Sciatic nerve (tissue), 2 donors: ENCODE measurements around the gene KRTAP13-2. TPM values are rescaled to one million over a fixed set of nuclear protein-coding genes. Genes with fewer than 3 reads are reported as not detected.

ENCODE experiments used
- ATAC-seq: fragments of 200-7000 bp; cut with Tn5 transposase; one replicate; pipeline ENCODE4 v1.9.1; 2020; ENCODE audit warnings: mild to moderate bottlenecking, moderate library complexity
- DNase-seq: peaks from one replicate; pipeline ENCODE4 v3.0.0-alpha.2; 2020; ENCODE audit warnings: low spot score
- intact Hi-C: fragments of 100-400 bp; cut with DNase I; formaldehyde crosslinking; loops from one replicate; pipeline ENCODE4 v1.14.2; 2022
- total RNA-seq: library from RNA; stranded (reverse); fragmentation: NEBNext Ultra II Directional; extraction: Animal tissue kit (Norgen Biotek cat#: 25700); gene quantifications from one replicate; pipeline ENCODE4 v1.2.1, GENCODE V29; 2021
- donor health status: DM: no; HTN: no; CAD: no.
- donor health status: DM: no; HTN: no; CAD: no.

KRTAP13-2 gene, protein sequence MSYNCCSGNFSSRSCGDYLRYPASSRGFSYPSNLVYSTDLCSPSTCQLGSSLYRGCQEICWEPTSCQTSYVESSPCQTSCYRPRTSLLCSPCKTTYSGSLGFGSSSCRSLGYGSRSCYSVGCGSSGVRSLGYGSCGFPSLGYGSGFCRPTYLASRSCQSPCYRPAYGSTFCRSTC
- not detected for total RNA-seq

DNA sequence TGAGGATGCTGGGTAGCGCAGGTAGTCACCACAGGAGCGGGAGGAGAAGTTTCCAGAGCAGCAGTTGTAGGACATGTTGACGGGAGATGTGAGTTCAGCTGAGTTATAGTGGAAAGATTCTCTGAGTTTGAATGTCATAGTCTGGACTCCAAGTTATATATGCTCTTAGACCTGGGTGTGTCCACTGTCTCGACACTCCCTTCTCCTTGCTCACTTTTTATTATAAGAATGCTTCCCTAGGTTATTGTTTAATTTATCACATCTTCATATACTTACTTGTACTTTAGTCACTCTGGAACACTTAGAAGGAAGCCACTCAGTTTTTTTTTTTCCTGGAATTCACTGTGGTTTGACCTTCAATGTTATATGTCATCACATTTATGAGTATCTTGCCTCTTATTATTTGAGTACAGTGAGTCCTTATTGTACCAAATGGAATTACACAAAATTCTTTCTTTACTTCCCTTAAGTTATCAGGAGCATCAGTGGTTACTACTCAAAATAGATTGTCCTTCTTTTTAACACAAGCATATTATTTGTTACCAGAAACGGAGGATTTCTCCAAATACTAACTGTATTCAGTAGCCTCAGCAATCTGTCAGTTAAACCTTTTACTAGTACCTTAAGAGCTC is at the start of gene KRTAP13-2:
TSS of gene KRTAP13-2 (minus strand) at position 133 of the 632 bp plus-strand sequence. CDS start at position 75, 58 bp downstream.
- ATAC-seq: no peak
- DNase-seq: no peak
- intact Hi-C loops: no loop called here

DNA sequence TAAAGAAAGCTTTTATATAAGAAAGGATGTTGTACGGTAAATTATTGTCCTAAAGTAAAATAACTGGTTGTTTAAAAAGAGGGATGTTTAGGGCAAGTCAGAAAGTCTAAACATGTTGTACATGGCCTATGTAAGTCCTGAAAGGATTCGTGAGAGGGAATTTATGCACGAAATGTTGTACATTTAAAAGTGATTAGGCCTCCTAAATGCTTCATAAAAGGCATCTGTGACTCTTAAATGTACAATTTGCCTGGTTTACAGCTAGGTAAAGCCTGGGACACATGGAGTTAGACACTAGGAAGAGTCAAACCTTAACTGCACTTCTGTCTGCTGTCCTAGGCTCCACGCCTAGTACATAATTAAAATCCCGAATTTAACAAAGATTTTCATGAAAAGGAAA is 43.9 kb upstream of the KRTAP13-2 start:
- ATAC-seq (no peak), DNase-seq (no peak)
- intact Hi-C loops: no loop called here

DNA sequence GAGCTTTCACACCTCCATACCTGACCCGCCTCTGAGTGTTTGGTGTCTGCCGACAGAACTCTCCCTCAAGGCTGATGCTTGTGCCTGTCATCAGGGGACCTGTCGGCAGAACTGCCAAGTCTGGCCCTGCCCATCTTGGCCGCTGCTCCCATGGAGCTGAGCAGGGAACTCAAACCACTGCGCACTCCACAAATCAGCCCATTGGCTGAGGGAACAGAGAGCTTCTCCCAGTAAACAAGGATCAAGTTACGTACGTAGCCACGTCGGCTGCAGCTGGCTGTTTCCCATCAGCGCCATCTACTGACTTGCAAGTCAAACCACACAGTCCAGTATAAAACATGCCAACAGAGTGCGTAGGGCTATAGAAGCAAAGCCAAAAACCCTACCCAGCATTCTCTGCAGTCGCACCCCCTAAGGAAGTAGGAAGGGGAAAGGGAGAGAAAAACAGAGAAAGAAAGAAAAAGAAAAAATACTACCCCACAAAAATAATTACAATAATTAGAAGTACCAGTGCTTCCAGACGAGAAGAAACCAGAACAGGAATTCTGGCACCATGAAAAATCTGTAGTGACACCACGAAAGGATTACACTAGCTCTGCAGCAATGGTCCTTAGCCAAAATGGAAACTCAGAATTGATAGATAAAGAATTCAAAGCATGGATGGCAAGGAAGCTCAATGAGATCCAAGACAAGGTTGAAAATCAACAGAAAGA is 36.9 kb upstream of the KRTAP13-2 start:
- peak; percentile 46 for ATAC-seq
- no peak for DNase-seq
- intact Hi-C loops: no loop called here

DNA sequence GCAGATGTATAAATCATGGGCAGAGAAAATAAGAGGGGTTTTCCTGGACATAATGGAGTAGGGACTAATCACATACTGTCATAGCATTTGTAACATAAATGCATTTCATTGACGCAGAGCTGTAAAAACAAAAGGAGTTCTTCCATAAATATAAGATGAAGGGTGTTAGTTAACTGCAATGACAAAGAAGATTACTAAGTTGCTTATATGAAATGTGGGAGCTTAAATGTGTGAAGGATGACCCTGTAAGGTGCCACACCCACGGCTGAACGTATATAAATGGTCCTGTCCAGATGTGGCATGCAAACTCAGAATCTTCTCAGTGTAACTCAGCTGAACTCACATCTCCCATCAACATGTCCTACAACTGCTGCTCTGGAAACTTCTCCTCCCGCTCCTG is 23.7 kb upstream of the KRTAP13-2 start, which contains the start of gene KRTAP13-1:
TSS of gene KRTAP13-1 (plus strand) at position 301 of the 400 bp plus-strand sequence. CDS start at position 357, 56 bp downstream.
- DNase-seq (no peak), ATAC-seq (no peak)
- intact Hi-C loops: no loop called here

DNA sequence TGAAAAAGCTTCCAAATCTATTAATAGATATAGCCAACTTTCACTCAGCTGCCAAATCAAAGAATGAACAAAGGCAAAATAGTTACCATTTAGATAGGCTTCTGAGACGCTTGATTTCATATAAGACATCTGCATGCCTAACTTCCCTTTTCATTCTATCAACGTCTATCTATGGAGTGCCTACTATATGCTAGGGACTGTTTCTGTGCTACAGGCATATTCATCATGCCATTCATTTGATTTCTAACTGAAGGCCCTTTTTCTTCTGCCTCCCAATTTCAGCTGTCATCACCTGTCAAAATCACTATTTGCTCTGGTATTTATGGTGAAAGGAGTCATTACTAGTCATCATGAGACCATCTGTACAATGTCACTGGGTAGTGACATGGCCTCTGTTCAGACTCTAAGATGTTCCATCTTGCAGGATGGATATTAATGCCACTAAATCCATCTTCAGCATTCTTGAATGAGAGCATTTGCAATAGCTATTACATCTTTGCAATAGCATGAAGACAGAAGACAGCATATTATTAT is 19.5 kb upstream of the KRTAP13-2 start:
- no peak for DNase-seq
- intact Hi-C loops: no loop called here
- ATAC-seq: no peak

DNA sequence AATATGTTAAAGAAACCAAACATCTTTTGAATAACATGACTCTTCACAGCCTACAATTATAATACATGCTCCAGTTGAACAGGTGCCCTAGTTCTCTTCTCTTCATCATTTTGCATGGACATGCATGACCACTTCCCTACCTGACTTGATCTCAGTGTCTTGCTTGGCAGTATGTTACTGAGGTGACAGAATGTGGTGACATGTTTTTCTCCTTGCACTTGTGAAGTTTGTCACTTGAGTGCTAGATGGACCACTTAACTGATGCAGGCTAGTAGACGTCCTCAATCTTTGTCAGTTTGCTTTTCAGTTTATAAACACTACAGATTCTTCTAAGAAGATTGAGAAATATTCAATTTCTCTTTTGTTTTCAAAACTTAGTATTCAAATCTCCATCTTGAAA is 10.1 kb upstream of the KRTAP13-2 start:
- no peak for DNase-seq
- intact Hi-C loops: no loop called here
- ATAC-seq: no peak

DNA sequence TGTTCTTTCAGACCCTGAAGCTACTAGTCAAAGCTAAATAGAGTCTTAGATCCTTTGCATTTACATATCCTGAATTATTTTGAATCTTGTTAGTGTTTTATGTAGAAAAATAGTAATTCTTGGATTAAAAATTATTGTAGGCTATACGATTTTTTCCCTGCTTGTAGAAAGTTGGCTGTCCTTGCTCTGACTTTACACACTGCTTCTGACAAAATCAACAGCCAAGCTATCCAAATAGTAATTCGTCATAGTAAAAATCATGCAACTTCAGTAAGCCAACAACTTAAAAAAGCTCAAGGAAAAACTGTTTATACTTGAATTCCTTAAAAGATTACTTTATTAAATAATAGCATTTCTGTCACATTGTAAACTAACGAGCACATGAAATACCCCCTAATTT is 16.2 kb downstream of the KRTAP13-2 start:
- intact Hi-C loops: no loop called here
- ATAC-seq (no peak), DNase-seq (no peak)

DNA sequence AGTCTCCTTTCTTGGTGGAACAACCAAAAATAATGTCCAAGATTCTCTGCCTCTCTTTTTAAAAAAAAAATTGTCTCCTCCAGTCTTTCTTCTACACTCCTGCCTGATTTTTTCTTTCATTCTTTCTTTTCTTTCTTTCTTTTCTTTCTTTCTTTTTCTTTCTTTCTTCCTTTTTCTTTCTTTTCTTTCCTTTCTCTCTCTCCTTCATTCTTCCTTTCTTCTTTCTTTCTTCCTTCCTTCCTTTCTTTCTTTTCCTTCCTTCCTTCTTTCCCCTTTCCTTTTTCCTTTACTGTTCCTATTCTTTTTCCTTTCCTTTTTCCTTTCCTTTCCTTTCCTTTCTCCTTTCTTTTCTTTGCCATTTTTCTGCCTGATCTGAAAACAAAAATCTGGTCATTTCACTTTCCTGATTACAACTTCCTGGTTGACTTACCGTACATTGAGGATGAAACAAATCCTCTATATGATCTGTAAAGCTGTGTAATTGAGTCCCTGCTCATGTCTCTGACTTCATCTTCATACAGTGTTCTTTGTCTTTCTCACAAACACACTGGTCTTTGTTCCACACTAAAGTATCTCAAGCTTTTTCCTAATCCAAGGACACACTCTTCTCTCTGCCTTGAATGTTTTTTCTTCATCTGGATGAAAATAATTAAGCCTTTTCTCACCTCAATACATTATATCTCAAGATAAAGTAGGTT is 17.6 kb downstream of the KRTAP13-2 start:
- intact Hi-C loops: no loop called here
- ATAC-seq (no peak), DNase-seq (no peak)

DNA sequence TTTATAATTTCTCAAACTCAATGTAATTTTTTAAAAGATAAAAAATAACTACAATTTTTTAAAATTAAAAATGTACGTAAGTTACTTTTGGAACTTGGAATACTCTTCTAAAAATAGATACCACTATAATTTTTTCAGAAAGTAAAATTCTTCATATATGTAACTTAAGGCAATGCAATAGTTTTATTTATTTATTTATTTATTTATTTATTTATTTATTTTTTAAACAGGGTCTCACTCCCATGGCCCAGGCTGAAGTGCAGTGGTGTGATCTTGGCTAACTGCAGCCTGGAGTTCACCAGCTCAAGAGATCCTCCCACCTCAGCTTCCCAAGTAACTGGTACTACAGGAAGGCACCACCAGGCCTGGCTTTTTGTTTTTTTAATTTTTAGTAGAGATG is 20.5 kb downstream of the KRTAP13-2 start:
- intact Hi-C loops: no loop called here
- DNase-seq (no peak), ATAC-seq (no peak)

DNA sequence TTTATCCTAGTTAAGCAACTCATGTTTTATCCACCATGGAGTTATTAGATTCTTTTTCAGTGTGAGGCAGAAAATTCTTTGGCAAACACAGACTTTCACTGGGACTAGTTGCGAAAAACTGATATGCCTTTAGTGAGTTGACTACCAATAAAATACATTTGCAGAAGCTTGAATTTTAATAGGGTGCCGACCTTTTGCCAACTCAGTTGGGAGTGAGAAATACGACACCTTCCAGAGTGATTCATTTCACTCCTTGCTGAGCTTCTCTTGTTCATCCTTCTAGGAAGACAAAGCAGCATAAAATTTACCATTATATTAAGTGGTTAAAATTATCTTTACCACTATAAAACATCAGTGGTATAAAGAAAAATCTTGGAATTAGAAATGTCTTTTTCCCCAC is 22.5 kb downstream of the KRTAP13-2 start:
- ATAC-seq (peak; percentile 48), DNase-seq (no peak)
- intact Hi-C loops: no loop called here

DNA sequence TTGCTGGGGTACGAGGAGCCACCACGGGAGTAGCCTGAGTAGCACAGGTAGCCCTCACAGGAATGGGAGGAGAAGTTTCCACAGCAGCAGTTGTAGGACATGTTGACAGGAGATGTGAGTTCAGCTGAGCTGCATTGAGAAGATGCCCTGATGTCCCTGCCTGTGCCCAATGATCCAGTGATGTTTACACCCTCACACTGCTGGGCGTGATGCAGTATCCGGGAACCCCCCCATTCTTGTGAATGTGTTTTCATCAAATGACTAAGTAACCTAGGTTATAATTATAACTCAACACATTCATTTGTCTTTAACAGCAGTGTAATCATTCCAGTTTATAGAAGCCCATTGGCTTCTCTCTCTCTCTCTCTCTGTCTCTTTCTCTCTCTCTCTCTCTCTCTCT is 23.6 kb downstream of the KRTAP13-2 start, which contains the start of gene KRTAP23-1:
TSS of gene KRTAP23-1 (minus strand) at position 101 of the 400 bp plus-strand sequence. CDS start at position 101, 0 bp downstream.
- ATAC-seq (no peak), DNase-seq (no peak)
- intact Hi-C loops: no loop called here

DNA sequence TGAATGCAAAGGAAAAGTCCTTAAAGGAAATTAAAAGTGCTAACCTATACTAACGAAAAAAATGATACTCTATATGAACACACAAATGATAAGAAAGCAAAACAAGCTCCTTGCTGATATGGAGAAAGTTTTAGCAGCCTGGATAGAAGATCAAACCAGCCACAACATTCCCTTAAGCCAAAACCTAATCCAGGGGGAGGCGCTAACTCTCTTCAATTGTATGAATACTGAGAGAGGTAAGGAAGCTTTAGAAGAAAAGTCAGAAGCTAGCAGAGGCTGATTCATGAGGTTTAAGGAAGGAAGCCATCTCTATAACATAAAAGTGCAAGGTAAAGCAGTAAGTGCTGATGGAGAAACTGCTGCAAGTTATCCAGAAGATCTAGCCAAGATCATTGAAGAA is 27.1 kb downstream of the KRTAP13-2 start:
- intact Hi-C loops: no loop called here
- ATAC-seq (no peak), DNase-seq (no peak)

DNA sequence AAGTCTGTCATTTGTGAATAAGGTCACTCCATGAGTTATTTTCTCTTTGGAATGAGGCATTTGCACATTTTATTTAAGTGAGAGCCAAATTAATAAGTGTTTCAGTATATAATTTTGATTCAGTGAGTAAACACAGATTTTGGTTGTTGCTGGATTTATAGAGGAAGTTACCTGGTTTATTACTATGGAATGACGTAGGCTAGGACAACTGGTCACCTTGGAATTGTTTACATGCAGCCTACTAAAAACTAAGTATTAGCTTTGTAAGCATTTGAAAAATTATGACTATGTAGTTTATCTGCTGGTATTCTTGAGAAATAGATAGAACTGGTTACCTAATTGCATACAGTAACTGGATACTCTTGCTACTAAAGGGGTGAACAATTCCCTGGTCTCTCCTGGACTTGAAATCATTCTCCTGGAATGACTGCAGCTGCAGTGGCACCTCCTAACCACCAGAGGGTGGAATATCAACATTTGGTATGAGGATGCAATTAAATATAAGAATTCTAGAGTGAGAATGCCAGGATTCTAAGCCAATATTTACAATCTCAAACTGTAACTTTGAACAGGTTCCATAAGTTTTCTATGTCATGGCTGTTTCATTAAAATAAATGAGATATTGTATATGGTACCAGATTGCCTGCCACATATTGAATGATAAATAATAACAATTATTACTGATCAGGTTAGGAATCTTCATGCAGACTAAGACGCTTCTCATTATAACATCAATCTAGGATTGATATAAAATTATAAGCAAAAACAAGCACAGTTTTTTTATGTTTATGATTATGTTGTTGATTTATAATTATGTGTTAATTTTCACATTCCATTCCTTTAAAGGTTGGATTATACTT is 31.1 kb downstream of the KRTAP13-2 start:
- DNase-seq (no peak), ATAC-seq (no peak)
- intact Hi-C loops: no loop called here

DNA sequence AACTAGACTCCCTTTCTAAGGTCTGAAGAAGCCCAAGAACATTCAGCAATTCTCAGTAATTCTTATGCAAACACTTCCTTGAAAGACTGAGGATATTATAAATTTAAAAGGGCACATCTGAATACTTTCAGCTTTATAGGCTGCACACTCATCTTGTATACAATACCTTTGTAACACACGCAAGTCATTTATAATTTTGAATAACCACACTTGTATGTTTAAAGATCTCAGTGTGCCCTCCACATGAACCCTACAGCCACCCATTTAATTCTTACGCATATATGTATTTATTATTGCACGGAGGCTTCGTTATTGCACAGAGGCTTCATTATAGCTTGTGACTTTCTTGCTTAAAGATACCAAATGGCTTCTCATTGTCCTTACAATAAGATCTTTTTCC is 33.4 kb downstream of the KRTAP13-2 start:
- intact Hi-C loops: no loop called here
- ATAC-seq: no peak
- DNase-seq: no peak

DNA sequence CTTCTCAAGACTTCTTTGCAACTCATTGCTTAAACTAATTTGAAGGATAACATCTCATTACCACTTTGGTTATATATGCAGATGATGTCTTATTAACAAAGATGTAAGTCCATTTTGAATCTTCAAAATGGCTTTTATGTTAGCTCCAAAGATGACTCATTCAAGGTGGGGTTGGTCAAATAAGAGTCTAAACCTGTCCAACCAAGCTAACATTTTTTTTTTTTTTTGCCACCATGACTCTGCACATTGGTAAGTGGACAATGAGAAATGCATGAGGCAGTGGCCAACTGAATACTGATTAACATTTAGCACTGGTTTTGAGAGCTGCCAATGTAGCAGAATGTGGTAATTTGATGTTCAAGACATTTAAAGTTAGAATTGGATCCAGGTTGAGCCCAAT is 34.3 kb downstream of the KRTAP13-2 start:
- ATAC-seq: no peak
- intact Hi-C loops: no loop called here
- no peak for DNase-seq

DNA sequence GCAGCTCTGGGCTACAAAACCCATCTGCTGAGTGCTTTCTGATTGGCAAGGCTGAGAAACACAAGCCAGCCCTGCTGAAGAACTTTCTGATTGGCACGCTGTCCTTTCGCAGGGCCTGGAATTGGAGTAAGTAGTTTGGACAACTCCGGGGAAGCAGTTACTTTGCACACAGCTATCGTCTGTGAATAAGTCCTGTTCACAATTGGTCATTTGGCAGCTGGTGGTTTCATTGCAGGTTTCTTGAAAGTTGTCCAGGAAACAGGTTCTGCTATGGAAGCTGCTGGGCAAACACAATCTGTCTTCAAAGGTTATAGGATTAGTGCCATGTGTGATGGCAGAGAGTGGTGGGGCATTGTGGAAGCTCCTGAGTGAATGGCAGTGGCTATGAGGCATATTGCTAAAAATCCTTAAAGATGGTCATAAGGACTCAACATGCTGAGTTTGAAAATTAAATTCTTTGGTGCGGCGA is 34.8 kb downstream of the KRTAP13-2 start, which contains the start of gene KRTAP27-1:
TSS of gene KRTAP27-1 (minus strand) at position 419 of the 469 bp plus-strand sequence. CDS start at position 393, 26 bp downstream.
- intact Hi-C loops: no loop called here
- no peak for DNase-seq
- no peak for ATAC-seq

DNA sequence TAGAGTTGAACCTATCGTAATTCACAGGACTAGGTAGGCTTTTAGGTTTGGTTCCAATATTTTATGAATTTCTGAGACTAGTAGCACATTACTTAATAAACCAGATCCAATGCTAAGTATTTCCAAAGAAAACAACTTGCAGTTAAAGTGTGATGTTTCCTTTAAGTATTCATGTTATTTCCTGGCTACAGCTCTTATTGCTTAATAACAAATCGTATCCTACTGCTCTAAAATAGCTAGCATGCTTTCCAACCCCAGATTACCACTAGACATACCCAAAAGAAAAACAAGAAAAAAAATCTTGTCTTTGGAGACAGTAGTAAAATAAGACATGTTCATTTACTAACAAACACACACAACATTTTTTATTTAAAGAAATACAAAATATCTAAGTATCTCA is 35.5 kb downstream of the KRTAP13-2 start:
- DNase-seq: no peak
- no peak for ATAC-seq

DNA sequence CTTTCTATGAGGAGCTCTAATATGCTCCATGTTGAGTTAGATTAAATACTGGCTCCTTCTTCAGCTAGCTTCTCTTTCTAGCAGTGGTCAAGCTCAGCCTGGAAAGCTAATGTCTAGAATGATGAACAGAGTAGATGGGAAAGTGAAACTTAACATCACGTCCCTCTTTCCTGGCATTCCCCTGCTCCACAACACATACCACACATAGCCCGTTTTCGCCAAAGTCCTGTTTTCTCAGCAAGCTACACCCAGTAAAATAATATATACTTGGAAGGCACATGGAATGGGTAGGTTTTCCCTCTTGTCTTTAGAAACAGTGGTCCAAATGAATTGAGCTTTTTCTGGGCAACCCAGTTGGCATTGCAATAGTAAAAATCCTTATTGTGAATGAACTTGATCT is 38.3 kb downstream of the KRTAP13-2 start:
- DNase-seq: no peak
- no peak for ATAC-seq
- intact Hi-C loops: no loop called here

More for the DNA sequence above, 35.5 kb downstream of the KRTAP13-2 start:
- intact Hi-C loops: no loop called here
